ENCODE data around the gene ITGA11. TPM values are rescaled to one million over a fixed set of nuclear protein-coding genes. Genes with fewer than 3 reads are reported as not detected.
A peak's percentile ranks its signal among the peaks of the same experiment; 100 is the strongest.

ITGA11 gene
- total and polyA plus RNA-seq, 8 donors, result 0.08 to 12.1 (median 2.0) TPM

DNA sequence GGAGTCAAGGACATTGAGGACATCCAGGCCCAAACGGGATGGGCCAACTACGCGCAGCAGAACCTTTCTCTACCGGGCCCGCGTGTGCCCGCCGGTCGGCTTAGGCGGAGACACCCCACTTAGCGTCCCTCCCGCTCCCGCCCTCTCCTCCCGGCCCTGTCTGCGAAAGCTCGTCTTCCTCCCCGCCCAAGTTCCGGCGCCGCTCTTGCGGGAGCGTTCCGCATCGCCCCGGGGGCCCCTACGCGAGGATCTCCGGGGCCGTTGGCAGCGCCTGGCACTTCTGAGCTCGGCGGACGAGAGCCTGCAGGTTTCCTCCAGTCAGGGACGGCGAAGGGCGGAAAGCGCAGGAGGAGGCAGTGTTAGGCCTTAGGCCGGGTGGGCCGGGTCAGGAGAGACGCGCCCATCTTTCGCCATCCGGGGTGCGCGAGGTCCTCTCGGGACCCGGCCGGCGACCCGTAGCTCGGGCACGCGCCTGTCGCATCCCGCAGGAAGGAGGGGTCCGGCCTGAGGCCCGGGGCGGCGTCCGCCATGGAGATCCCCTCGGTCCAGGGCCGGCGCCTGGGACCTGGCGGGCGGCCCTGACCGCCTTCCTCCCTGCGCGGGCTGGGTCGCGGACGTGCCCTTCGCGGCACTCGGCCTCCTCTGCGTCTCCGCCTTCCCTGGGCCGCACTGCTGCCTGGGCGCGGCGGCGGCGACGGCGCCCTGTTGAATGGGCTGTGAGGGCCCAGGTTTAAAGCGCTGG, 154.2 kb downstream of the ITGA11 start, which contains the start of gene FEM1B:
FEM1B (plus strand) TSS at position 143 of the 742 bp plus-strand sequence. CDS start 673 bp downstream, outside the sequence.
- TF ChIP-seq EP300 (IDR thresholded peaks at IDR 0.05), result no peak
- TF ChIP-seq POLR2A (IDR thresholded peaks at IDR 0.05), result peak in 1 of 4 donors; percentile 35
- TF ChIP-seq, protein P1, sequence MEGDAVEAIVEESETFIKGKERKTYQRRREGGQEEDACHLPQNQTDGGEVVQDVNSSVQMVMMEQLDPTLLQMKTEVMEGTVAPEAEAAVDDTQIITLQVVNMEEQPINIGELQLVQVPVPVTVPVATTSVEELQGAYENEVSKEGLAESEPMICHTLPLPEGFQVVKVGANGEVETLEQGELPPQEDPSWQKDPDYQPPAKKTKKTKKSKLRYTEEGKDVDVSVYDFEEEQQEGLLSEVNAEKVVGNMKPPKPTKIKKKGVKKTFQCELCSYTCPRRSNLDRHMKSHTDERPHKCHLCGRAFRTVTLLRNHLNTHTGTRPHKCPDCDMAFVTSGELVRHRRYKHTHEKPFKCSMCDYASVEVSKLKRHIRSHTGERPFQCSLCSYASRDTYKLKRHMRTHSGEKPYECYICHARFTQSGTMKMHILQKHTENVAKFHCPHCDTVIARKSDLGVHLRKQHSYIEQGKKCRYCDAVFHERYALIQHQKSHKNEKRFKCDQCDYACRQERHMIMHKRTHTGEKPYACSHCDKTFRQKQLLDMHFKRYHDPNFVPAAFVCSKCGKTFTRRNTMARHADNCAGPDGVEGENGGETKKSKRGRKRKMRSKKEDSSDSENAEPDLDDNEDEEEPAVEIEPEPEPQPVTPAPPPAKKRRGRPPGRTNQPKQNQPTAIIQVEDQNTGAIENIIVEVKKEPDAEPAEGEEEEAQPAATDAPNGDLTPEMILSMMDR (IDR thresholded peaks at IDR 0.05), result peak in 2 of 7 experiments; percentile 13 to 16
- peak; percentile 57 to 80 (median 68) for TF ChIP-seq POLR2AphosphoS5 (IDR thresholded peaks at IDR 0.05)
- no peaks in the 10 kb centered on the region for H3K9me3 ChIP-seq
- H3K4me3 ChIP-seq, result peak within 1 kb of the TSS; percentile 78 to 98 (median 86)
- H3K36me3 ChIP-seq, result no peaks in the 10 kb centered on the region
- 0 to 1% (median 0%) methylated on average over 34 to 85 of the region's 85 CpGs for WGBS, 5 donors
- peak; percentile 90 to 97 for DNase-seq
- peak within 1 kb of the TSS; percentile 96 to 99 (median 97) for H3K27ac ChIP-seq
- no peaks in the 10 kb centered on the region for H3K27me3 ChIP-seq
- H3K4me1 ChIP-seq, result peaks cover 48 to 80% (median 72%) of the 10 kb centered on the region in 4 donors
- intact Hi-C loops (cut with DNase I; ENCODE audit: low total_unique reads), result no loop called here

DNA sequence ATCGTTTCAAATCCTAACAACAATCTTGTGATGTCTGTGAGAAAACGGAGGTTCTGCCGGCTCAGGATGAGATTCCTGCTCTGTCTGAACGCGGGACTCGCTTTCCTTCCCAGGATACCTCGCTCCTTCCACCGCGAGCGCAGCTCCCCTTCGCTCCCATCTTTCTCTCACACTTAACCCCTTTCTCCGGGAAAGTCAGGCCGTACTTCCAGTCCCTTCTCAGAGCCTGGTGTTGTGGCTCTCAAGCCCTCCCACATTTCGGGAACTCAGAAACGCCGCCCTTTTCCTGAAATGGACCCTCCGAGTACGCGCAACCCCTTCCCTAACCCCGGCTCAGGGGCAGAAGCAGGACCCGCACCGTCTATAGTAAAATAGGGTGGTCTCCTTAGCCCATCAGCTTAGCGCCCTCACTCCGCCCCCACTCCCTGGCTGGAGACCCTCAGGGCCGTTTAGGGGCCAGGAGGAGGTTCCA, 154.8 kb downstream of the ITGA11 start:
- peak overlapping the region; percentile 78 to 98 (median 86) for H3K4me3 ChIP-seq
- H3K36me3 ChIP-seq, result no peaks in the 10 kb centered on the region
- peak overlapping the region; percentile 96 to 99 (median 97) for H3K27ac ChIP-seq
- intact Hi-C loops (cut with DNase I; ENCODE audit: low total_unique reads), result no loop called here
- H3K27me3 ChIP-seq, result no peaks in the 10 kb centered on the region
- TF ChIP-seq EP300 (IDR thresholded peaks at IDR 0.05), result no peak
- TF ChIP-seq, protein P1 (IDR thresholded peaks at IDR 0.05), result no peak
- no peak for TF ChIP-seq POLR2AphosphoS5 (IDR thresholded peaks at IDR 0.05)
- no peak for TF ChIP-seq POLR2A (IDR thresholded peaks at IDR 0.05)
- H3K4me1 ChIP-seq, result peaks cover 48 to 79% (median 69%) of the 10 kb centered on the region in 4 donors
- 0 to 1% (median 1%) methylated on average over 23 to 25 of the region's 25 CpGs for WGBS, 5 donors
- no peaks in the 10 kb centered on the region for H3K9me3 ChIP-seq
- DNase-seq, result peak in 1 of 2 donors; percentile 86

DNA sequence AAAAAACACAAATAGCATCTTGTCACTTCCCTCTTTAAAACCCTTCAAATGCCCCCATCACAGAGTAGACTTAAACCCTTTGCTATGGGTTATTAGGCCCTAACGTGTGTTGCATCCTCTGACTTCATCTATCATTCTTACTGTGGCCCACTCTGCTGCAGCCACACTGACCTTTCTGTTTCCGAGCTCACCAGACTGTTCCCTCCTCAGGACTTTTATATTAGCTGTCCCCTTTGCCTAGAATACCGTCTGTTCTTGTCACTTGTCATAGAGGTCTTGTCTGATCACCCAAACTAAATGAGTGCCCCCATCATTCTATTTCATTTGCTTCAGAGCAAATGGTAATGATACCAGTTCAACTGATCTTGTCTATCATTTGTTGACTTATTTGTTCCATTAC, 155.3 kb downstream of the ITGA11 start:
- Histone ChIP-seq H3K27ac (peak overlapping the region; percentile 42 to 99 (median 97)), H3K9me3 (no peaks in the 10 kb centered on the region), H3K36me3 (no peaks in the 10 kb centered on the region), H3K27me3 (no peaks in the 10 kb centered on the region), H3K4me1 (peaks cover 50 to 79% (median 66%) of the 10 kb centered on the region in 4 donors), H3K4me3 (peak overlapping the region; percentile 78 to 98 (median 86))
- TF ChIP-seq, protein P1 (IDR thresholded peaks at IDR 0.05), result no peak
- TF ChIP-seq POLR2A (IDR thresholded peaks at IDR 0.05), result no peak
- no peak for TF ChIP-seq EP300 (IDR thresholded peaks at IDR 0.05)
- TF ChIP-seq POLR2AphosphoS5 (IDR thresholded peaks at IDR 0.05), result no peak
- 55 to 72% (median 59%) methylated on average over 3 of the region's 3 CpGs for WGBS, 5 donors
- no peak for DNase-seq
- intact Hi-C loops (cut with DNase I; ENCODE audit: low total_unique reads), result no loop called here

DNA sequence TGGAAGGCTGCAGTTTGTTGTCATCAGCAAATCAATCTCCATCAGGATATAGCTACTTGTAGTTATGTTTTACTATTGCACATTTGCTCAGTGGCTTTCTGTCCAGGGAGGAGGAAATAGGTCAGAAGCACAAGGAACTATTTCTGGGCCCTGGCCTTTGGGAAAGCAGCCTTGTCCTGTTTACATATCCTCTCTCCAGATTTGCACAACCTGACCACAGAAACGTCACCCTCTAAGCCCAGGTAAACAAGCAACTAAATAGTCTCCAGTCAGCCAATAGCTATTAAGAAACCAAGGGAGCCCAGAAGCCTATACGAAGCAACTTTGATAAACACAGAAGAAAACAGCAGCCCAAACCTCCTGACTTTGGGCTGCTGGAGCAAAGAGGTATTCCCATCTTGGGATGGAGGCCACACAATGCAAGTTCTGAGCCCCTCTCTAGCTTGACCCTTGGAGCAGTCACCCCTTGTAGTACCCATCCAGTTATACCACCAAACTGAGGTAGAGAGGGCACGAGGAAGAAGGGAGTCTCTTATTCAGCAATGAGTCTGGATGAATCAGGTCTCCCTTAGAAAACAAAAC, 156.7 kb downstream of the ITGA11 start:
- TF ChIP-seq EP300 (IDR thresholded peaks at IDR 0.05), result no peak
- peak in 2 of 3 donors; percentile 62 to 64 for TF ChIP-seq POLR2AphosphoS5 (IDR thresholded peaks at IDR 0.05)
- H3K27me3 ChIP-seq, result no peaks in the 10 kb centered on the region
- WGBS, 5 donors, result 29 to 50% (median 40%) methylated on average over 3 of the region's 3 CpGs
- H3K27ac ChIP-seq, result peak overlapping the region; percentile 77 to 99 (median 97)
- H3K4me3 ChIP-seq, result no peak overlapping the region
- intact Hi-C loops (cut with DNase I; ENCODE audit: low total_unique reads), result no loop called here
- H3K9me3 ChIP-seq, result no peaks in the 10 kb centered on the region
- peaks cover 45 to 69% (median 56%) of the 10 kb centered on the region in 4 donors for H3K4me1 ChIP-seq
- peak; percentile 63 to 67 for DNase-seq
- H3K36me3 ChIP-seq, result no peaks in the 10 kb centered on the region

All from stomach (tissue), 9 donors.